ENCODE results near the gene ITGAX.

- TF ChIP-seq RXRA (IDR thresholded peaks at IDR 0.05; ENCODE audit: borderline replicate concordance, low read depth) = no peak
- no peak for TF ChIP-seq POLR2AphosphoS5 (IDR thresholded peaks at IDR 0.05; ENCODE audit: low read depth, low read length)
- TF ChIP-seq PBX3 (IDR thresholded peaks at IDR 0.05) = no peak
- TF ChIP-seq CTCF (IDR thresholded peaks at IDR 0.05) = no peak
These were observed 18.3 kb downstream of the ITGAX start for GRCh38 chr16:31373235-31373634.

Data from SK-N-SH (cell line).